Spleen (tissue), 7 donors: Measurements from ENCODE around the gene ZNF496.
"Not testable (repeated sequence)": the region's sequence is repeated elsewhere in the genome, so short reads cannot be mapped to it uniquely, and the experiment has no call there.

Experiments used
- CTCF ChIP-seq, 11 experiments: fragments of 200-600 bp in 7 of 11; fragments of 450-650 bp in 4 of 11; sonication (generic) in 4 of 11; IDR thresholded peaks in 8 of 11; conservative IDR thresholded peaks in 3 of 11; 1 replicate in 7 of 11; 2 replicates in 4 of 11; pipeline versions ENCODE4 v1.4.0 to v1.8.0; 2016 to 2021; ENCODE audit warnings: antibody characterized with exemption in 11 of 11, inconsistent platforms in 4 of 11, mild to moderate bottlenecking in 1 of 11
- POLR2A ChIP-seq, 3 donors: fragments of 450-650 bp; IDR thresholded peaks; one replicate each; pipeline ENCODE4 v1.5.1; 2017; ENCODE audit warnings: antibody characterized with exemption in 3 of 3, mild to moderate bottlenecking in 1 of 3
- POLR2AphosphoS5 ChIP-seq, 3 donors: sonication (generic); formaldehyde crosslinking; IDR thresholded peaks; one replicate each; pipeline ENCODE4 v1.5.1; 2017; ENCODE audit warnings: antibody characterized with exemption in 3 of 3
- donor health status: DM: no; HTN: no; CAD: no; lungs with moderate emphysema.
- donor health status: DM: no; HTN: no; CAD: no.
- donor health status: DM: no; HTN: no; CAD: no.

GRCh38 chr1:247377656-247378055 is 46.0 kb upstream of the ZNF496 start:
- TF ChIP-seq CTCF (IDR thresholded peaks at IDR 0.05 in 8 of 11, conservative IDR thresholded peaks at IDR 0.05 in 3 of 11); POLR2A (IDR thresholded peaks at IDR 0.05); POLR2AphosphoS5 (IDR thresholded peaks at IDR 0.05): not testable (repeated sequence)
